ENCODE data around the gene TMEM100. TPM values are rescaled to one million over a fixed set of nuclear protein-coding genes. Genes with fewer than 3 reads are reported as not detected.

TMEM100 gene
- total and polyA plus RNA-seq, 2 experiments from 2014 or later: 0.10 to 0.73 TPM

GRCh38 chr17:55750750-55751657, 28.3 kb upstream of the TMEM100 start, which contains the start of gene PCTP:
Gene PCTP (plus strand): TSS chr17:55751051. CDS start chr17:55751104, 53 bp downstream.
- Mint-ChIP-seq H3K27me3 (ENCODE audit: insufficient read depth, low read depth, poor library complexity) (peaks cover 4% of the 10 kb centered on the region), H3K4me1 (peaks cover 11% of the 10 kb centered on the region), H3K36me3 (ENCODE audit: low read depth) (no peaks in the 10 kb centered on the region), H3K9me3 (no peaks in the 10 kb centered on the region), H3K27ac (peak within 1 kb of the TSS; percentile 77; the same call in 1 of the 2 replicates), H3K4me3 (peak within 1 kb of the TSS; percentile 92)
- Histone ChIP-seq H3F3A (replicated peaks; ENCODE audit: low read depth) (no peaks in the 10 kb centered on the region), H3K4me1 (ENCODE audit: insufficient read depth) (peaks cover 8% of the 10 kb centered on the region; the same call in 1 of the 2 replicates), H3K9me2 (ENCODE audit: insufficient read depth) (0 out of 2 replicates have a peak, but pooled peaks cover 5% of the 10 kb centered on the region), H3K27me3 (ENCODE audit: insufficient read depth) (no peaks in the 10 kb centered on the region), H3K4me3 (peak within 1 kb of the TSS; percentile 80), H3K79me2 (replicated peaks; ENCODE audit: insufficient read depth) (peaks cover 22% of the 10 kb centered on the region), H3K4me2 (peak within 1 kb of the TSS; percentile 87), H4K20me1 (replicated peaks; ENCODE audit: insufficient read depth) (peaks cover 6% of the 10 kb centered on the region; the same call in 1 of the 2 replicates), H3K36me3 (ENCODE audit: insufficient read depth) (no peaks in the 10 kb centered on the region), H3K27ac (ENCODE audit: low read depth) (peak within 1 kb of the TSS; percentile 26; the same call in 1 of the 2 replicates), H2AFZ (peak within 1 kb of the TSS; percentile 98)
- TF ChIP-seq ZNF462 (CRISPR knock-in tag; IDR thresholded peaks at IDR 0.05) (no peak), ZNF331 (CRISPR knock-in tag; IDR thresholded peaks at IDR 0.05; ENCODE audit: low read depth) (no peak), EZH2phosphoT487 (IDR thresholded peaks at IDR 0.05; ENCODE audit: unreplicated experiment) (no peak), POLR2AphosphoS5 (IDR thresholded peaks at IDR 0.05; ENCODE audit: low read depth) (peak; percentile 76), CTCF (conservative IDR thresholded peaks at IDR 0.05; ENCODE audit: low read depth in 2 of 2) (peak; percentile 5 to 26; a peak in 2 of 4 replicates), STAT1 (IDR thresholded peaks at IDR 0.05; ENCODE audit: unreplicated experiment) (no peak)
- peak; percentile 96 for DNase-seq (ENCODE audit: low spot score)
- peak; percentile 97 for ATAC-seq
